Upper lobe of left lung (tissue), 6 donors: ENCODE results near the gene FSTL1. TPM values are rescaled to one million over a fixed set of nuclear protein-coding genes. Genes with fewer than 3 reads are reported as not detected.

Experiments used
- ATAC-seq, 2 donors: fragments of 200-7000 bp; cut with Tn5 transposase; one replicate each; pipeline ENCODE4 v1.9.1; 2022; ENCODE audit warnings: mild to moderate bottlenecking in 2 of 2, moderate library complexity in 2 of 2; ENCODE audit not compliant: low FRiP score in 2 of 2
- DNase-seq, 2 donors: peaks; one replicate each; pipeline ENCODE4 v3.0.0-alpha.2; 2019 to 2020
- H3K27ac ChIP-seq, 4 donors: fragments of 200-600 bp; sonication (generic); one replicate each; pipeline ENCODE4 v1.5.1; 2016 to 2019
- H3K27me3 ChIP-seq, 4 donors: fragments of 200-600 bp; sonication (generic); one replicate each; pipeline ENCODE4 v1.5.1; 2017 to 2019
- H3K36me3 ChIP-seq, 4 donors: fragments of 200-600 bp; sonication (generic); one replicate each; pipeline ENCODE4 v1.5.1; 2016 to 2019
- H3K4me1 ChIP-seq, 4 donors: fragments of 200-600 bp; sonication (generic); one replicate each; pipeline ENCODE4 v1.5.1; 2018 to 2019
- H3K4me3 ChIP-seq, 4 donors: fragments of 200-600 bp; sonication (generic); one replicate each; pipeline ENCODE4 v1.5.1; 2017 to 2019; ENCODE audit warnings: mild to moderate bottlenecking in 2 of 4, moderate library complexity in 1 of 4
- H3K9me3 ChIP-seq, 4 donors: fragments of 200-600 bp; sonication (generic); one replicate each; pipeline ENCODE4 v1.5.1; 2018 to 2019
- CTCF ChIP-seq, 6 experiments: fragments of 450-650 bp in 4 of 6; fragments of 200-600 bp in 2 of 6; sonication (generic) in 2 of 6; IDR thresholded peaks; one replicate each; pipeline ENCODE4 v1.5.1; 2016 to 2019; ENCODE audit warnings: antibody characterized with exemption in 6 of 6
- EP300 ChIP-seq, 4 donors: sonication (generic); formaldehyde crosslinking; IDR thresholded peaks; one replicate each; pipeline ENCODE4 v1.5.1; 2017; ENCODE audit warnings: antibody characterized with exemption in 4 of 4, control low read depth in 2 of 4
- POLR2A ChIP-seq, 4 donors: fragments of 450-650 bp; IDR thresholded peaks; one replicate each; pipeline ENCODE4 v1.5.1; 2016 to 2017; ENCODE audit warnings: antibody characterized with exemption in 4 of 4, mild to moderate bottlenecking in 2 of 4
- POLR2AphosphoS5 ChIP-seq, 2 donors: sonication (generic); formaldehyde crosslinking; IDR thresholded peaks; one replicate each; pipeline ENCODE4 v1.5.1; 2017; ENCODE audit warnings: antibody characterized with exemption in 2 of 2
- WGBS, 2 donors: methylation state at CpG; one replicate each; pipeline ENCODE4 v1.1.5; 2017 to 2018; 5-methylcytosine and 5-hydroxymethylcytosine counted together
- total RNA-seq, 6 donors: library from RNA; depleted of rRNA in 4 of 6; stranded (reverse); fragments of >200 nt in 4 of 6; gene quantifications; one replicate each; pipeline versions ENCODE4 v1.1.0 to v1.2.1, GENCODE V29; 2016 to 2021
- donor health status: DM: no; HTN: no; CAD: no; lungs with moderate emphysema.
- donor health status: DM: no; HTN: yes; CAD: no; lungs with severe emphysema.

Gene FSTL1
- total RNA-seq, 6 donors from 2014 or later: 35.6 to 480 (median 120) TPM

GRCh38 chr3:120470870-120471269 is 20.1 kb upstream of the FSTL1 start:
- TF ChIP-seq CTCF (IDR thresholded peaks at IDR 0.05): no peak
- TF ChIP-seq POLR2A (IDR thresholded peaks at IDR 0.05): no peak
- no peak for TF ChIP-seq POLR2AphosphoS5 (IDR thresholded peaks at IDR 0.05)
- TF ChIP-seq EP300 (IDR thresholded peaks at IDR 0.05): no peak
- ATAC-seq (no peak), DNase-seq (no peak)
- Histone ChIP-seq H3K4me1 (peaks cover 0 to 3% (median 0%) of the 10 kb centered on the region in 4 donors), H3K27me3 (no peaks in the 10 kb centered on the region), H3K9me3 (no peaks in the 10 kb centered on the region), H3K36me3 (no peaks in the 10 kb centered on the region), H3K4me3 (no peak overlapping the region), H3K27ac (no peak overlapping the region)
- WGBS, 2 donors: 38% methylated on average over 2 of the region's 2 CpGs

GRCh38 chr3:120469882-120470301 is 19.1 kb upstream of the FSTL1 start:
- ATAC-seq (peak in 1 of 2 donors; percentile 54), DNase-seq (no peak)
- no peak overlapping the region for H3K4me3 ChIP-seq
- no peak overlapping the region for H3K27ac ChIP-seq
- H3K36me3 ChIP-seq: no peaks in the 10 kb centered on the region
- TF ChIP-seq CTCF (IDR thresholded peaks at IDR 0.05) (no peak), EP300 (IDR thresholded peaks at IDR 0.05) (no peak), POLR2A (IDR thresholded peaks at IDR 0.05) (no peak), POLR2AphosphoS5 (IDR thresholded peaks at IDR 0.05) (no peak)
- 78 to 83% methylated on average over 4 of the region's 4 CpGs for WGBS, 2 donors
- no peaks in the 10 kb centered on the region for H3K27me3 ChIP-seq
- no peaks in the 10 kb centered on the region for H3K9me3 ChIP-seq
- peaks cover 0 to 3% (median 0%) of the 10 kb centered on the region in 4 donors for H3K4me1 ChIP-seq

- no peak overlapping the region for H3K27ac ChIP-seq
- H3K4me3 ChIP-seq: no peak overlapping the region
- ATAC-seq (peak in 1 of 2 donors; percentile 57), DNase-seq (no peak)
- H3K27me3 ChIP-seq: no peaks in the 10 kb centered on the region
- TF ChIP-seq POLR2A (IDR thresholded peaks at IDR 0.05) (no peak), CTCF (IDR thresholded peaks at IDR 0.05) (no peak), POLR2AphosphoS5 (IDR thresholded peaks at IDR 0.05) (no peak), EP300 (IDR thresholded peaks at IDR 0.05) (no peak)
- H3K9me3 ChIP-seq: no peaks in the 10 kb centered on the region
- H3K4me1 ChIP-seq: peaks cover 0 to 3% (median 0%) of the 10 kb centered on the region in 4 donors
- WGBS, 2 donors: 75% methylated on average over 3 of the region's 3 CpGs
- no peaks in the 10 kb centered on the region for H3K36me3 ChIP-seq
These were observed 18.6 kb upstream of the FSTL1 start for GRCh38 chr3:120469440-120469839.

GRCh38 chr3:120468635-120469295 is 18.0 kb upstream of the FSTL1 start:
- H3K4me3 ChIP-seq: no peak overlapping the region
- DNase-seq (no peak), ATAC-seq (no peak)
- H3K27ac ChIP-seq: no peak overlapping the region
- peaks cover 0 to 3% (median 0%) of the 10 kb centered on the region in 4 donors for H3K4me1 ChIP-seq
- no peaks in the 10 kb centered on the region for H3K36me3 ChIP-seq
- no peaks in the 10 kb centered on the region for H3K9me3 ChIP-seq
- 87 to 88% methylated on average over 4 to 5 of the region's 5 CpGs for WGBS, 2 donors
- no peaks in the 10 kb centered on the region for H3K27me3 ChIP-seq
- TF ChIP-seq EP300 (IDR thresholded peaks at IDR 0.05) (no peak), POLR2AphosphoS5 (IDR thresholded peaks at IDR 0.05) (no peak), POLR2A (IDR thresholded peaks at IDR 0.05) (no peak), CTCF (IDR thresholded peaks at IDR 0.05) (no peak)
